Measurements from ENCODE around the gene LAMA3. TPM values are rescaled to one million over a fixed set of nuclear protein-coding genes. Genes with fewer than 3 reads are reported as not detected.
A peak's percentile ranks its signal among the peaks of the same experiment; 100 is the strongest.
"Not testable (repeated sequence)": the region's sequence is repeated elsewhere in the genome, so short reads cannot be mapped to it uniquely, and the experiment has no call there.

LAMA3 gene
- total RNA-seq, 2 donors from 2014 or later: 0.07 TPM; not detected in 1

DNA sequence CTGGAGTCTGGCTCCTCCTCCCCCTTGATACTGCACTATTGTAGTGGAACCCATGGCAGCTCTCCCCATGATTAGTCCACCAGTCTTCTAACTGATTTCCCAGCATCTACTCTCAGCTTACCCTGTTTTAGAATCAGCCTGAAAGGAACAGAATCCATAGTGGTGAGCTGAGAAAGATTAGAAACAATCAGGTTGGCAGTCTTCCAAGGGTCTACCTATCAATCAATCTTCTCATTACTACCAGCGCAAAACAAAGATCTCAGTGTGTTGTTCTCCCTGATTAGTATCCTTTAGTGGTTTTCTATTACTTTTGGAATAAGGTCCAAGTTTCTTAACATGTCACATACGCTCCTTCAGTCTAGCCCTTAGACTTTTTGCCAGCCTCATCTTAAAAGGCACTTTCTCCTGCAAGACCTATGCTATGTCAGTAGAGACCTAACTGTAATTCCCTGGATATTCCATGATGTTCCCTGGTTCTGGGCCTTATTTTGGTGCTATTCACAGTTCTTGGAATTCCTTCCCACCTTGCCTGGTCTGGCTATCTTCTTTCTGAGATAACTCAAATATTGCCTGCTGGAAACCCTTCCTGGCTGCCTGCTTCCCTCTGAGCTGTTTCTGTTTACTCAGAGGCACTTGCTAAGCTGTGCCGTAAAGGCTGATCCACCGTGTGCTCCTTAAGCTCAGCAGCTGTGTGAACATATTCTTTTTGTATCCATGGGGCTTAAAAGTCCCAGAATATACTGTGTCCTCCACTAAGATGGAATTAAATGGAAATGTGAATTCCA is 32.6 kb downstream of the LAMA3 start:
- H3K27me3 Mint-ChIP-seq: peaks cover 54% of the 10 kb centered on the region
- no peak for ATAC-seq

DNA sequence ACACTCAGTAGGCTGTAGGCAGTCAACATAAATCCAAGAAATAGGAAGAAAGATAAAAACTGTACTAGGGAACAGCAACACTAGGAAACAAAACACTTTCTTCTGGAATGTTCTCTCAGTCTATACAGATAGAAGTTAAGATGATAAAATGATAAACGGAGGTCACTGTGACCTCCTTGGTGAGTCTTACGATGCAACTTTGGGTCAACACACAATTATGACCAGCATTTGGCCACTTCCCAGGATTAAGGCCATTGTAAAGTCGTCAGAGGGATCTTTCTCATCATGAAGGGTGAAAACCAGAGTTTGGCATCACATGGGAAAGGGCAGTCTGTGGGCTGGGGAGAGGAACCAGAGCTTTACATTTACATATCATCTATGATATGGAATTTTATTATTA is 33.4 kb downstream of the LAMA3 start:
- no peak for DNase-seq
- Mint-ChIP-seq H3K27ac (no peak overlapping the region), H3K27me3 (peaks cover 54% of the 10 kb centered on the region), H3K4me3 (no peak overlapping the region), H3K36me3 (ENCODE audit: low read depth) (peaks cover 4% of the 10 kb centered on the region), H3K4me1 (no peaks in the 10 kb centered on the region)
- H3K9me3 ChIP-seq (ENCODE audit: control insufficient read depth, low read length, poor library complexity, severe bottlenecking): no peaks in the 10 kb centered on the region
- no peak for ATAC-seq

More for the DNA sequence above, 32.6 kb downstream of the LAMA3 start:
- Mint-ChIP-seq H3K4me3 (no peak overlapping the region), H3K27ac (no peak overlapping the region), H3K36me3 (ENCODE audit: low read depth) (peaks cover 4% of the 10 kb centered on the region), H3K4me1 (no peaks in the 10 kb centered on the region)
- H3K9me3 ChIP-seq (ENCODE audit: control insufficient read depth, low read length, poor library complexity, severe bottlenecking): no peaks in the 10 kb centered on the region
- DNase-seq: no peak

DNA sequence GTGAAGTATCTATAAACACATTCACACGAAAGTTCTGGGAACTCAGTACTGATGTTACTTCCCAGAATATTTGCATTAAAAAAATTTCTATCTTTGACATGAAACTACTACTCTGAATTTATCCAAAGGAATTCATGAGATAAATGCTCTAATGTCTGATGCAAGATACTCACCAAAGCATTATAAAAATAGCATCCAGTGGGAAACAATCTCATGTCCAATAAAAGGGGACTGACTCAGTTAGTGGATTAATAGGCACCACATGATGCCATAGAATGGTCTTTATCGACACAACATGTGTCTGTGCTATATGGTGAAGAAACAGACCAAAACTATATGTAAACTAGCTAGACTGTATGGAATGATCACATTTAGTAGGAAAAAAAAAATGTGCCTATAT is 33.9 kb downstream of the LAMA3 start:
- no peak overlapping the region for H3K27ac Mint-ChIP-seq
- peaks cover 4% of the 10 kb centered on the region for H3K36me3 Mint-ChIP-seq (ENCODE audit: low read depth)
- H3K9me3 ChIP-seq (ENCODE audit: control insufficient read depth, low read length, poor library complexity, severe bottlenecking): no peaks in the 10 kb centered on the region
- no peak overlapping the region for H3K4me3 Mint-ChIP-seq
- no peak for DNase-seq
- no peak for ATAC-seq
- peaks cover 49% of the 10 kb centered on the region for H3K27me3 Mint-ChIP-seq
- no peaks in the 10 kb centered on the region for H3K4me1 Mint-ChIP-seq

DNA sequence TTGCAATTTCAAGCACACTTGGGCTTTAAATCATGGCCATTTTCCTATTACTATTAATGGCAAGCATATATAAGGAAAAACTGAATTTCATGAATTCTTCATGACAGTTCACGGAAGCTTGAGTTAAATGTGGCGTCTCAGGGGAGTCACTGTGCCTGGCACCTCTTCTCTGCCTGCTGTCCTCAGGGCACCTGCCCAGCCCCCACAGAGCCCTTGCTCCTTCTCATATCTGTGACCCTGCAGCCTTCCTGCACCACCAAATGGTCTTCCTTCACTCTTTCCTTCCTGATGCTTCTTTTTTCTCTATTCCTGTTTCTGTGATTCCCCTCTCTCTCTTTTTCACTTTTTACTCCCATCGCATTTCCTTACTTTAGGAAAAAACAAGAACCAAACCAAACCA is 35.4 kb downstream of the LAMA3 start:
- no peak for ATAC-seq
- no peak for DNase-seq
- Mint-ChIP-seq H3K27ac (no peak overlapping the region), H3K4me3 (no peak overlapping the region), H3K27me3 (peaks cover 47% of the 10 kb centered on the region), H3K36me3 (ENCODE audit: low read depth) (peaks cover 4% of the 10 kb centered on the region), H3K4me1 (no peaks in the 10 kb centered on the region)
- no peaks in the 10 kb centered on the region for H3K9me3 ChIP-seq (ENCODE audit: control insufficient read depth, low read length, poor library complexity, severe bottlenecking)

DNA sequence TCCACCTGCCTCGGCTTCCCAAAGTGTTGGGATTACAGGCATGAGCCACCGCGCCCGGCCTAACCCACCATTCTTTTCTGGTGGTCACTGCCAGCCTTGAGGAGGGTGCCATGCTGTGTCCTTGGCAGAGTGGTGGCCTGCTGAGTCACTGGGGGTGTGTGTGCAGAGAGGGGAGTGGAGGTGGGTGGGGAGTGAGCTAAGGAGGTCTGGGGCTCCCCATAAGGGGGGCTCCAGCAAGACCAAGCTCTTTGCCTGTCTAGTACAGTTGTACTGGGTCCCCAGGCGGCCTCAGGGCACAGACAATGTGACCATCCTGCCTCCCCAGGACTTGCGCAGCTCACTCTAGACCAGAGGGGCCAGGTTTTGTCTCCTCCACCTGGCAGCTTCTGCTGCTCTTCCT is 36.1 kb downstream of the LAMA3 start:
- ATAC-seq (no peak), DNase-seq (no peak)
- Mint-ChIP-seq H3K4me3 (no peak overlapping the region), H3K4me1 (no peaks in the 10 kb centered on the region), H3K36me3 (ENCODE audit: low read depth) (peaks cover 4% of the 10 kb centered on the region), H3K27me3 (peaks cover 54% of the 10 kb centered on the region), H3K27ac (no peak overlapping the region)
- no peaks in the 10 kb centered on the region for H3K9me3 ChIP-seq (ENCODE audit: control insufficient read depth, low read length, poor library complexity, severe bottlenecking)

DNA sequence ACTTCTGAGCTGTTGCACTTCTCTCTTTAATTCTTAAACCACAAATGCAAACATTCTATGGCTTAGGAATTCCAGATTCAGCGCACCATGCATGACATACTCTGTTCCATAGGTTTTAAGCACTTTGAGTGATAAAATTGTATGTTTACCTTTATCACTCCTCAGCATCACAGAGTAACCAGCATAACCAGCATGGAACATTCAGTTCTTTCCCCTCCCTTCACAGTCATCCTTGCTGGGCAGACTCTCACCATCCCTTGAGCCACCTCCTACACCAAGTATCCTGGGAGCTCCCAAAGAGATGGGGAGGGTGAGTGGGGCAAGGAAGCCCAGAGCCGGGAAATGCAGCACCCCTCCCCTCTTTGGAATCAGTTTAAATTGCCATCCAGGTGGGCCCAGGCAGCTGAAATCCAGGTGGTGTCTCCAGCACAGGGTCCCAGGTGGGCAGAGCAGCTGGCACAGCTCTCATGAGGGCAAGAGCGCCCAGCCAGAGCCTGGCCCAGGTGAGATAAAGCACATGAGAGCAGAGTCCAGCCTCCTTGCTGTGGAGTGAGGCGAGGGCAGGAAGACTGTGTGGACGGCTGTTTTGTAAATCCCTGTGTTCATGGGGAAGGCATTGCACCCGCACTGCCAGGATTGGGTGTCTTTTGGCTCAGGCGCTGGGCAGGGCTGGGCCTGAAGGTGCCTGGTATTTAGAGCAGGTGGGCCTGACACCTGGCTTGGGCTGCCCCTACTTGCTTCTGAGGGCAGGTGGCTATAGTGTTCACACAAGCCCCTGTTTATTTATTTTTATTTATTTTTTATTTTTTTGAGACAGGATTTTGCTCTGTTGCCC is 36.8 kb downstream of the LAMA3 start:
- Mint-ChIP-seq H3K27me3 (peaks cover 58% of the 10 kb centered on the region), H3K4me3 (no peak overlapping the region), H3K4me1 (no peaks in the 10 kb centered on the region), H3K27ac (peak overlapping the region; percentile 8), H3K36me3 (ENCODE audit: low read depth) (peaks cover 4% of the 10 kb centered on the region)
- no peaks in the 10 kb centered on the region for H3K9me3 ChIP-seq (ENCODE audit: control insufficient read depth, low read length, poor library complexity, severe bottlenecking)
- ATAC-seq (no peak), DNase-seq (no peak)

DNA sequence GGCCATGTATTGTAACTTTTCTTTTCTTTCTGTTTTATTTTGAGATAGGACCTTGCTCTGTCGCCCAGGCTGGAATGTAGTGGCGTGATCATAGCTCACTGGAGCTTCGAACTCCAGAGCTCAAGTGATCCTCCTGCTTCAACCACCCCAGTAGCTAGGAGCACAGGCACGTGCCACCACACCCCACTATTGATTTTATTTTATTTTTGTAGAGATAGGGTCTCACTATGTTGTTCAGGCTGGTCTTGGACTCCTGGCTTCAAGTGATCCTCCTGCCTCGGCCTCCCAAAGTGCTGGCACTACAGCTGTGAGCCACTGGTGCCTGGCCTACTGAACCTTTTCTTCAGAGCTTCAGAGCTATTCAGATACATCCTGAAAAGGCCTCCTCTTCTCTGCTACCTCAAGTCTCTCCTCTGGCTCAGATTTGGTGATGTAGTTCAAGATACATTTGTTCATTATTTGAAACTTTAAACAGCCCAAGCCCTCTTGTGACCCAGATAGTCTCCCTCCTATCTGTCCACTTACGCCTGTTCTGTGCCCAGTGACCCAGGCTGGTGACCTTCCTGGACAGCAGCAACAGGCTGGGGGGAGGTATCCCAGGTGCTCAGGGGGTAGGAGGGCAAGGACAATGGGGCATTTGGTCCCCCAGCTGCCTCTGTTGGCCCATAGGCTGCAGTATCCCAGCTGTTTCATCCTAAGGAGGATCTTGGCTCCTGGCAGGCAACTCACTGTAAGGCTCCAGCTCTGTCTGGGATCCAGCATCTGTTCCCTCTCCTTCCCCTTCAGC is 38.6 kb downstream of the LAMA3 start:
- Mint-ChIP-seq H3K4me1 (no peaks in the 10 kb centered on the region), H3K27me3 (peaks cover 50% of the 10 kb centered on the region)
- H3K9me3 ChIP-seq (ENCODE audit: control insufficient read depth, low read length, poor library complexity, severe bottlenecking): no peaks in the 10 kb centered on the region

DNA sequence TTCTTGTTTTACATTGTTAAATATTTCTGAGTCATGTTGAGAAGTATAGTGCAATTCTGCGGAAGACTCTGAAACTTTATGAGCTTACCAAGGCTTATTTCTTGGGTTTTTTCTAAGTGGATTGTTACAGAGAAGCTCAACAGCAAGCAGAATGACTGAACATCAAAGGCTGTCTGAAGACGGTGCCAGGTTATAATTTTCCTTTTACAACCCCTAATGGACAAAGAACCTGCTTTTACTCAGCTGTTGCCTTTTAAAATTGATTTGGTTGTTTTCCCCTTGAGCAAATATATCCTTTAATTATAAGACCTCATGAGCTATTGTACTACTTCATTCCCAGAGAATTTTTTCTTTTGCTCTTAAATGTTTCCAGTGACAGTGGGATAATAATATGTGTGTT is 41.6 kb downstream of the LAMA3 start:
- Mint-ChIP-seq H3K36me3 (ENCODE audit: low read depth) (peaks cover 2% of the 10 kb centered on the region), H3K27ac (no peak overlapping the region), H3K4me1 (peaks cover 6% of the 10 kb centered on the region)

More for the DNA sequence above, 38.6 kb downstream of the LAMA3 start:
- no peak overlapping the region for H3K27ac Mint-ChIP-seq
- DNase-seq (no peak), ATAC-seq (no peak)
- H3K4me3 Mint-ChIP-seq: no peak overlapping the region
- H3K36me3 Mint-ChIP-seq (ENCODE audit: low read depth): peaks cover 3% of the 10 kb centered on the region

DNA sequence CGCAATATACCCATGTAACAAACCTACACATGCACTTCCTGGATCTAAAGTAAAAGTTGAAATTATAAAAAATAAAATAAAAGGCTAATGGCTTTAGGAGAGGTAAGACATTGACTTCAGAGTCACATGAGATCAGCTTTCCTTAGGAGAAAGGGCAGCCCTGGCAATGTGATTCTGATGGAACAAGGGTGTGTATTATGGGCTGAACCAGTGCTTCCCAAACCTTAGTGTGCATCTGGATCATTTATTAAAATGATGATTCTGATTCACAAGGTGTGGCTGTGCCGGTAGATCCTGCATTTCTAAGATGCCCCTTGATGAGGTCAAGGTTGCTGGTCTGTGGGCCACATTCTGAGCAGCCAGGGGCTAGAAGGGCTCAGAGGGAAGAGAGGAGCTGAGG is 42.6 kb downstream of the LAMA3 start:
- H3K27ac Mint-ChIP-seq: no peak overlapping the region
- no peak for ATAC-seq
- peaks cover 38% of the 10 kb centered on the region for H3K27me3 Mint-ChIP-seq
- DNase-seq: no peak
- H3K9me3 ChIP-seq (ENCODE audit: control insufficient read depth, low read length, poor library complexity, severe bottlenecking): no peaks in the 10 kb centered on the region
- peaks cover 2% of the 10 kb centered on the region for H3K36me3 Mint-ChIP-seq (ENCODE audit: low read depth)
- no peak overlapping the region for H3K4me3 Mint-ChIP-seq
- H3K4me1 Mint-ChIP-seq: peaks cover 8% of the 10 kb centered on the region

More for the DNA sequence above, 41.6 kb downstream of the LAMA3 start:
- Mint-ChIP-seq H3K4me3 (no peak overlapping the region), H3K27me3 (peaks cover 40% of the 10 kb centered on the region)
- no peak for ATAC-seq
- no peaks in the 10 kb centered on the region for H3K9me3 ChIP-seq (ENCODE audit: control insufficient read depth, low read length, poor library complexity, severe bottlenecking)
- DNase-seq: no peak

DNA sequence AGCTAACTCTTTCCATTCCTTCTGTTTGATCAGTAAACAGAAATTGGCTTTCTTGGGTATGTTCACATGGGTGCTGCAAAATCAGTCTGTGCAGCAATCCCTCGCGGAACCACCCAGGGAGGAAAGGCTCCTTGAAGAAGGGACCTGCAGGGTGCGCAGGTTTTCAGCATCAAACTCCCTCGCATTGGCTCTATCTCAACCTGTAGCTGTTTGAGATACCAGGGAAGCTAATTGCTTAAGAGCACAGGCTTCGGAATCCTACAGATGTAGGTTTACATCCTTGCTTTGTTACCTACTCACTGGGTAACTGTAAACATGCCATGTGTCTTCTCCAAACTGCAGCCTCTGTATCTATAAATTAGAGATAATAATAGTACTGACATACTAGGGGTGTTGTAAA is 43.2 kb downstream of the LAMA3 start:
- no peak for ATAC-seq
- no peak overlapping the region for H3K4me3 Mint-ChIP-seq
- peaks cover 2% of the 10 kb centered on the region for H3K36me3 Mint-ChIP-seq (ENCODE audit: low read depth)
- H3K4me1 Mint-ChIP-seq: peaks cover 8% of the 10 kb centered on the region
- no peaks in the 10 kb centered on the region for H3K9me3 ChIP-seq (ENCODE audit: control insufficient read depth, low read length, poor library complexity, severe bottlenecking)
- H3K27ac Mint-ChIP-seq: no peak overlapping the region
- H3K27me3 Mint-ChIP-seq: peaks cover 42% of the 10 kb centered on the region
- no peak for DNase-seq

DNA sequence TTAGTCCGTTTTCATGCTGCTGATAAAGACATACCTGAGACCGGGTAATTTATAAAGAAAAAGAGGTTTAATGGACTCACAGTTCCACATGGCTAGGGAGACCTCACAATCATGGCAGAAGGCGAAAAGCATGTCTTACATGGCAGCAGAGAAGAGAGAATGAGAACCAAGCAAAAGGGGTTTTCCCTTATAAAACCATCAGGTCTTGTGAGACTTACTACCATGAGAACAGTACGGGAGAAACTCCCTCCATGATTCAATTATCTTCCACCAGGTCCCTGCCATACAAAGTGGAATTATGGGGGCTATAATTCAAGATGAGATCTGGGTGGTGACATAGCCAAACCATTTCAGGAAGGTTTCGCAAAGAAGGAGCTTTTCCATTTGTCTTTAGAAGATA is 44.0 kb downstream of the LAMA3 start:
- H3K9me3 ChIP-seq (ENCODE audit: control insufficient read depth, low read length, poor library complexity, severe bottlenecking); ATAC-seq; H3K27ac Mint-ChIP-seq; H3K36me3 Mint-ChIP-seq (ENCODE audit: low read depth); DNase-seq; H3K4me3 Mint-ChIP-seq: not testable (repeated sequence)
- Mint-ChIP-seq H3K27me3 (peaks cover 51% of the 10 kb centered on the region), H3K4me1 (peaks cover 14% of the 10 kb centered on the region)

DNA sequence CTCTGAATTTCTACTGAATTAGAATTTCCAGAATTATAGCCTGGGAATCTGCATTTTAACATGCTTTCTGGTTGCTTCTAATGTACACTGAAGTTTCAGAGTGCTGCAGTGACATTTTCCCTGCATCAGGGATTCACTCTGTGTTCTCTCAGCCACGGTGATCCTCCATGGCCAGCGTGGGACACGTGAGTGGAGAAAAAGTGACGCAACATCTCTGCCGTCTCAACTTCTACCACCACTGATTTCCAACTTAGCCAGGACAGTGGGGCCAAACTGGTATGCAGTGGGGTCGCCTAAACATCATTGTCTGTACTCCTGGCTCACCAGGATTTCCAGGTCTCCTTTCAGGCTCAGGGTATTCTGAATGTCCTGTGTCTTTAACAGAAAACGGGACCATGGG is 44.6 kb downstream of the LAMA3 start:
- ATAC-seq: no peak
- Mint-ChIP-seq H3K27ac (no peak overlapping the region), H3K4me1 (peaks cover 19% of the 10 kb centered on the region), H3K27me3 (peaks cover 55% of the 10 kb centered on the region), H3K4me3 (no peak overlapping the region), H3K36me3 (ENCODE audit: low read depth) (peaks cover 7% of the 10 kb centered on the region)
- no peak for DNase-seq
- no peaks in the 10 kb centered on the region for H3K9me3 ChIP-seq (ENCODE audit: control insufficient read depth, low read length, poor library complexity, severe bottlenecking)

DNA sequence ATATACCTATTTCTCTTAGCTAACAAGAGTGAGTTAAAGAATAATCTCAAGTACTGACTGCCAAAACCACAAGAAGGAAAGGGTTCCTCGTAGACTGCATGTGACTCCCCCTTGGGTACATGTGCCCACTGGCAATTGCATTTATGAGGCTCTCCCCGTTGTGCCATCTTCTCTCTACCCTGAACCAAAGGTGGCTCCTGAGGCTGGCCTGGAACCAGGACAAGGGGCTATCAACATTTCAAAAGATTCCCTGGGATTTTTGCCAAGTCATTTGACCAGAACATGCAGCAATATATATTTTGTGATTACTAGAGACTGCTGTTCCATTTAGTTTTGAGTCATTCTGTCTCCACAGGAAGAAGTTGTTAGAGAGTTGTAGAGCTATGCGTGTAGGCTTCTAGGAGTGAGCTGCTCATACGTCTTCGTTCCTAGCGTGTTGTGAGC is 45.8 kb downstream of the LAMA3 start:
- no peak for DNase-seq
- peaks cover 9% of the 10 kb centered on the region for H3K36me3 Mint-ChIP-seq (ENCODE audit: low read depth)
- no peak for ATAC-seq
- no peak overlapping the region for H3K27ac Mint-ChIP-seq
- peaks cover 19% of the 10 kb centered on the region for H3K4me1 Mint-ChIP-seq
- H3K27me3 Mint-ChIP-seq: peaks cover 59% of the 10 kb centered on the region
- H3K4me3 Mint-ChIP-seq: no peak overlapping the region
- no peaks in the 10 kb centered on the region for H3K9me3 ChIP-seq (ENCODE audit: control insufficient read depth, low read length, poor library complexity, severe bottlenecking)

All from T-helper 17 cell (primary cell).